ENCODE measurements around the gene CCDC85C. TPM values are rescaled to one million over a fixed set of nuclear protein-coding genes. Genes with fewer than 3 reads are reported as not detected.

CCDC85C gene
- total RNA-seq, 1 donor from 2014 or later: 49.1 TPM

DNA sequence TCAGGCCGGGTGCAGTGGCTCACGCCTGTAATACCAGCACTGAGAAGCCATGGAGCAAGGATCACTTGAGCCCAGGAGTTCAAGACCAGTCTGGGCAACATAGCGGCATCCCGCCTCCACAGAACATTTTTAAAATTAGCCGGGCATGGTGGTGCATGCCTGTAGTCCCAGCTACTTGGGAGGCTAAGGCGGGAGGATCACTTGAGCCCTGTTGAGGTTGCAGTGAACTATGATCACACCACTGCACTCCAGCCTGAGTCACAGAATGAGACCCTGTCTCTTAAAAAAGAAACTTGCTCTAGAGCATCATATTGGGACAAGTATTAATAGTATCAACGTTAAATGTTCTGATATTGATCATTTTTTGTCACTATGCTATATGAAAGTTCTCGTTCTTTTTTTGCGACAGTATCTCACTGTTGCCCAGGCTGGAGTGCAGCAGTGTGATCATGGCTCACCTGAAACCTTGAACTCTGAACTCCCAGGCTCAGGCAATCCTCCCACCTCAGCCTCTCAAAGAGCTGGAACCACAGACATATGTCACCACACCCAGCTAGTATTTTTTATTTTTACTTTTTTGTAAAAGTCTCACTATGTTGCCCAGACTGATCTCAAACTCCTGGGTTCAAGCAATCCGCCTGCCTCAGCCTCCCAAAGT, 47.7 kb downstream of the CCDC85C start:
- peak overlapping the region; percentile 69 for H3K27ac Mint-ChIP-seq
- H3K9me3 Mint-ChIP-seq: no peaks in the 10 kb centered on the region
- H3K36me3 Mint-ChIP-seq: peaks cover 5% of the 10 kb centered on the region
- TF ChIP-seq, protein P1, sequence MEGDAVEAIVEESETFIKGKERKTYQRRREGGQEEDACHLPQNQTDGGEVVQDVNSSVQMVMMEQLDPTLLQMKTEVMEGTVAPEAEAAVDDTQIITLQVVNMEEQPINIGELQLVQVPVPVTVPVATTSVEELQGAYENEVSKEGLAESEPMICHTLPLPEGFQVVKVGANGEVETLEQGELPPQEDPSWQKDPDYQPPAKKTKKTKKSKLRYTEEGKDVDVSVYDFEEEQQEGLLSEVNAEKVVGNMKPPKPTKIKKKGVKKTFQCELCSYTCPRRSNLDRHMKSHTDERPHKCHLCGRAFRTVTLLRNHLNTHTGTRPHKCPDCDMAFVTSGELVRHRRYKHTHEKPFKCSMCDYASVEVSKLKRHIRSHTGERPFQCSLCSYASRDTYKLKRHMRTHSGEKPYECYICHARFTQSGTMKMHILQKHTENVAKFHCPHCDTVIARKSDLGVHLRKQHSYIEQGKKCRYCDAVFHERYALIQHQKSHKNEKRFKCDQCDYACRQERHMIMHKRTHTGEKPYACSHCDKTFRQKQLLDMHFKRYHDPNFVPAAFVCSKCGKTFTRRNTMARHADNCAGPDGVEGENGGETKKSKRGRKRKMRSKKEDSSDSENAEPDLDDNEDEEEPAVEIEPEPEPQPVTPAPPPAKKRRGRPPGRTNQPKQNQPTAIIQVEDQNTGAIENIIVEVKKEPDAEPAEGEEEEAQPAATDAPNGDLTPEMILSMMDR (conservative IDR thresholded peaks at IDR 0.05): no peak
- H3K27me3 Mint-ChIP-seq: no peaks in the 10 kb centered on the region
- no peak overlapping the region for H3K4me3 Mint-ChIP-seq
- H3K4me1 Mint-ChIP-seq (ENCODE audit: unreplicated experiment): peaks cover 24% of the 10 kb centered on the region
- no peak for DNase-seq (ENCODE audit: extremely low spot score, unreplicated experiment)

DNA sequence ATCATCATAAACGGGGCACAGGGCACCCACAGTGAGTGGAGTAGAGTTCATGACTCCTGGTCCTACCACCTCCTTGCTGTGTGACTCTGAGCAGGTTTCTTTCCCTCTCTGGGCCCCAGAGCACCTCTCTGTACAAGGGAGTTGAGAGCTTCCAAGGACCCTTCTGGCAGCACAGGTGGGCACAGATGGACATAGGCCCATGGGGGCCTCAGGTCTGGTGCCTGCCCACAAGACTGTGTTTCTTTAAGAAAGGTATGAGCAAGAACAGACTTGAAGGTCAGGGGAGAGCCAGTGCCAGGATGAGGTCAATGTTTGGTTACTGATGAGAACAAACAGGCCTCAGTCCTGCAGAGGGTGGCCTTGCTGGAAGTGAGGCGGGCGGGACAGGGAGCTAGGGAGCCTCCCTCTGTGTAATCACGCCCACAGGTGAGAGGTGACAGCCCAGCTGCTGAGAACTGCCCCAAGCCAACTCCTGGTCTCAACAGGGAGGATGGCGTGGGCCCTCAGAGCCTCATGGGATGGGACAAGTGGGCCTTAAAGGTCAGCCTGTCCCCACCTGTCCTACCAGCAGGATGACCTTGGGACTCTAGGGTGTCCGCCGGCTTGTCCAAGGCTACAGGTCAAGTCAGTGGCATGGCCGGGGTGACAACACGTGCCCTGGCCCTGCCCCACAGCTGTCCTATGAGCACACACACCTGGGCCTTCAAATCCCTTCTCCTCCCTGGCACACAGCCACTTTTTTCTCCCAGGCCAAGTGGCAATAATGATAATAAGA, 49.1 kb downstream of the CCDC85C start:
- Mint-ChIP-seq H3K9me3 (no peaks in the 10 kb centered on the region), H3K36me3 (peaks cover 5% of the 10 kb centered on the region), H3K4me1 (ENCODE audit: unreplicated experiment) (peaks cover 37% of the 10 kb centered on the region), H3K27ac (peak overlapping the region; percentile 64), H3K27me3 (no peaks in the 10 kb centered on the region), H3K4me3 (no peak overlapping the region)
- TF ChIP-seq, protein P1 (conservative IDR thresholded peaks at IDR 0.05): no peak
- no peak for DNase-seq (ENCODE audit: extremely low spot score, unreplicated experiment)

DNA sequence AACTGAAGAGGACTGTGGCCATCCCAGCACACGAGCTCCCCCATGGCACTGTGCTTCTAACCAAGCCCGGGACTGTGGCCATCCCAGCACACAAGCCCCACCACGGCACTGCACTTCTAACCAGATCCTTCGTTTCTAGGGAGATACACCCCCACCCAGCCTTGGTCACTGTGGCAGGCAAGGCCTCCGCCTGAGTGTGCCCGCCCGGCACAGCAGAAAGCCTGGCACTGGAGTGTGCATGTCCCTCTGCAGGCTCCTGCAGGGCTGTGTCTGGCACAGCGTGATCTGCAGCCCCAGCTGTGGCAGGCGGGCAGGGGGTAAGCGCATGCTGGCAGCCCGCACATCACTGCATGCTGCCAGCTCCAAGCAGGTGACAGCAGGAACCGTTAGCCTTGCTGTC, 49.8 kb downstream of the CCDC85C start:
- DNase-seq (ENCODE audit: extremely low spot score, unreplicated experiment): no peak
- Mint-ChIP-seq H3K4me3 (no peak overlapping the region), H3K36me3 (peaks cover 5% of the 10 kb centered on the region), H3K27ac (peak overlapping the region; percentile 69), H3K9me3 (no peaks in the 10 kb centered on the region), H3K27me3 (no peaks in the 10 kb centered on the region), H3K4me1 (ENCODE audit: unreplicated experiment) (peaks cover 38% of the 10 kb centered on the region)
- TF ChIP-seq, protein P1 (conservative IDR thresholded peaks at IDR 0.05): no peak

DNA sequence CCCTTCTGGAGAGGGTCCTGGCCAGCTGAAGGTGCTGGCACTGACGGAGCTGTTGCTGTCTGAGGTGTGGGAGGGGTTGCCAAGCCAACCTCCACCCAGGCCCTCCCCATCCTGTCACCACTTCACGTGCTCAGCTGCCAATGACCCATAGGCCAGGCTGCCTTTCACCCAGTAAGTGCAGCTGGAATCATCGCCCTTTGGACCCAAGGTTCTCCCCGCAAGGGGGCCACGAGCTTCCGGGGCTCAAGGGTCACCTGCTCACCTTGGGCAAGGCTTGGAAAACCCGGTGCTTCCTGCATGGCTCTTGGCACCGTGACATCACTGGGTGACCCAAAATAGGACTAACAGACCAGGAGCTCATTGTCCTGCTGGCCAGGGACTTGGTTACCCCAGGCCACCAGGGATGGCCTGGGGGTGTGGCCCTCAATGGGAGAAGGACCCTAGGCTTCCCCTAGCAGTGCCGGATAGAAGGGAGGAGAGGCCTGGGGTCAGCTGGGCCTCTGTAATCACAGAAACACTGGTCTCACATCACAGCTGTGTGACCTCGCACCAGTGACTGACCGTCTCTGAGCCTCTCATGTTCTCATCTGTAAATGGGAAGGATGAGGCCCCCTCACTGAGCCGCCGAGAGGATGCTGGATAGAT, 51.3 kb downstream of the CCDC85C start:
- Mint-ChIP-seq H3K4me3 (no peak overlapping the region), H3K9me3 (no peaks in the 10 kb centered on the region), H3K27ac (peak overlapping the region; percentile 51), H3K27me3 (no peaks in the 10 kb centered on the region), H3K36me3 (no peaks in the 10 kb centered on the region), H3K4me1 (ENCODE audit: unreplicated experiment) (peaks cover 46% of the 10 kb centered on the region)
- TF ChIP-seq, protein P1 (conservative IDR thresholded peaks at IDR 0.05): no peak
- DNase-seq (ENCODE audit: extremely low spot score, unreplicated experiment): no peak

DNA sequence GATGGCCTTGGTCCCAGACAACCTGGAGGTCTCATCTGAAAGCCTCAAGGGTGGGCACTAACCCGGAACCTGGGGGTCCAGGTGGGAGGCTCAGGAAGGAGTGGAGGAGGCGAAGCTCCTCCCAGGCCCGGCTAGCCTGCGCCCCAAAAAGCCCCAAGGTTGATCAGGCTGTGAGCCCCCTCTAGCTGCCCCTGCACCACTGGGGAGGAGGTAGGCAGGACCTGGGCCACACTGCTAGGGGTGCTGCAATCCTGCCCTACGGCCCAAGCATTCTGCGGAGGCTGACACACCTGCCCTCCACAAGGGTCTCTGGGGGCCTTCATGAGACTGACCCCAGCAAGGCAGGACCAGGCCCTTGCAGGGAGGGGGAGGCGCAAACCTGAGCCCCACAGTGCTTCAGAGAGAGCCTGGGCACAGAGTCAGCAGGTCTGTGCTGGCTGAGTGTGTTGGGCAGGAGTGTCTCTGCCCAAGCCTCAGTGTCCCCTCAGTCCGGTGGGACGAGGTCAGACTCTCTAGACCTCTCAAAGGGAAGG, 51.9 kb downstream of the CCDC85C start:
- Mint-ChIP-seq H3K4me1 (ENCODE audit: unreplicated experiment) (peaks cover 46% of the 10 kb centered on the region), H3K4me3 (no peak overlapping the region), H3K36me3 (no peaks in the 10 kb centered on the region), H3K27me3 (no peaks in the 10 kb centered on the region), H3K27ac (no peak overlapping the region), H3K9me3 (no peaks in the 10 kb centered on the region)
- TF ChIP-seq, protein P1 (conservative IDR thresholded peaks at IDR 0.05): no peak
- DNase-seq (ENCODE audit: extremely low spot score, unreplicated experiment): no peak

Data from type B pancreatic cell (in vitro differentiated cells).